Adrenal gland (tissue), 12 donors: ENCODE measurements around the gene HOXA1. TPM values are rescaled to one million over a fixed set of nuclear protein-coding genes. Genes with fewer than 3 reads are reported as not detected.

Experiments
- DNase-seq, 7 donors: peaks; one replicate each; pipeline ENCODE4 v3.0.0-alpha.2; 2019 to 2020
- H3K27ac ChIP-seq, 5 donors: fragments of 200-600 bp; sonication (generic) in 4 of 5; 1 replicate in 3 of 5; 2 replicates in 2 of 5; pipeline versions ENCODE4 v1.5.1 to v1.8.0; 2016 to 2020; ENCODE audit warnings: mild to moderate bottlenecking in 1 of 5
- H3K27me3 ChIP-seq: fragments of 200-600 bp; 2 replicates; pipeline ENCODE4 v1.8.0; 2021
- H3K36me3 ChIP-seq, 2 donors: fragments of 200-600 bp; replicated peaks in 1 of 2; 1 replicate in 1 of 2; 2 replicates in 1 of 2; pipeline versions ENCODE4 v1.5.1 to v1.8.0; 2018 to 2022
- H3K4me1 ChIP-seq, 2 donors: fragments of 200-600 bp; replicated peaks in 1 of 2; 1 replicate in 1 of 2; 2 replicates in 1 of 2; pipeline versions ENCODE4 v1.5.1 to v1.8.0; 2018 to 2021
- H3K4me3 ChIP-seq, 4 donors: fragments of 200-600 bp; sonication (generic) in 3 of 4; one replicate each; pipeline ENCODE4 v1.5.1; 2016 to 2018
- H3K9me3 ChIP-seq, 3 donors: fragments of 200-600 bp; sonication (generic) in 1 of 3; replicated peaks in 1 of 3; 1 replicate in 2 of 3; 2 replicates in 1 of 3; pipeline versions ENCODE4 v1.5.1 to v1.8.0; 2016 to 2021
- POLR2A ChIP-seq, 2 donors: fragments of 450-650 bp; IDR thresholded peaks; one replicate each; pipeline ENCODE4 v1.6.1; 2017; ENCODE audit warnings: antibody characterized with exemption in 2 of 2, mild to moderate bottlenecking in 2 of 2, moderate library complexity in 1 of 2
- WGBS, 4 donors: extraction: QIAGEN DNeasy Blood & Tissue Kit in 2 of 4; methylation state at CpG; one replicate each; pipeline versions ENCODE4 v1.1.5 to v1.1.7; 2013 to 2017; 5-methylcytosine and 5-hydroxymethylcytosine counted together
- intact Hi-C, 2 donors: fragments of 100-400 bp; cut with DNase I; formaldehyde crosslinking; loops; one replicate each; pipeline versions ENCODE4 v1.14.1 to v1.15.0; 2022 to 2023
- polyA plus RNA-seq, 3 donors: library from polyadenylated mRNA; stranded (reverse); fragments of 200-250 nt in 2 of 3; fragments of 350-450 nt in 1 of 3; fragmentation: Illumina TruSeq in 1 of 3; extraction: RNeasy Lipid Tissue Mini Kit (QIAGEN cat#74804) in 1 of 3; gene quantifications; one replicate each; pipeline ENCODE4 v1.2.3, GENCODE V29; 2013 to 2014
- total RNA-seq, 9 donors: library from RNA; depleted of rRNA in 4 of 9; stranded (reverse); fragments of >200 nt in 4 of 9; fragments of 120-200 nt in 1 of 9; fragmentation: NEBNext Ultra II Directional in 1 of 9; extraction: Animal tissue kit (Norgen Biotek cat#: 25700) in 1 of 9; gene quantifications; one replicate each; pipeline versions ENCODE4 v1.1.0 to v1.2.4, GENCODE V29; 2013 to 2023
- TF ChIP-seq, protein P1 (sequence below), 6 experiments: fragments of 450-650 bp in 4 of 6; fragments of 200-600 bp in 2 of 6; sonication (generic) in 1 of 6; IDR thresholded peaks; 1 replicate in 5 of 6; 2 replicates in 1 of 6; pipeline versions ENCODE4 v1.5.1 to v1.8.0; 2016 to 2021; ENCODE audit warnings: antibody characterized with exemption in 6 of 6, mild to moderate bottlenecking in 2 of 6, moderate library complexity in 1 of 6
- donor health status: healthy with polysubstance abuse.
- donor health status: Bipolar disorder and iron deficiency.
- donor health status: DM: yes; HTN: yes; CAD: no.
- donor health status: DM: no; HTN: no; CAD: no.
- donor health status: DM: no; HTN: no; CAD: no.
- donor health status: DM: yes; HTN: yes; CAD: no.

The HOXA1 gene
- total and polyA plus RNA-seq, 12 donors = 0.18 to 4.4 (median 0.90) TPM; not detected in 1

DNA sequence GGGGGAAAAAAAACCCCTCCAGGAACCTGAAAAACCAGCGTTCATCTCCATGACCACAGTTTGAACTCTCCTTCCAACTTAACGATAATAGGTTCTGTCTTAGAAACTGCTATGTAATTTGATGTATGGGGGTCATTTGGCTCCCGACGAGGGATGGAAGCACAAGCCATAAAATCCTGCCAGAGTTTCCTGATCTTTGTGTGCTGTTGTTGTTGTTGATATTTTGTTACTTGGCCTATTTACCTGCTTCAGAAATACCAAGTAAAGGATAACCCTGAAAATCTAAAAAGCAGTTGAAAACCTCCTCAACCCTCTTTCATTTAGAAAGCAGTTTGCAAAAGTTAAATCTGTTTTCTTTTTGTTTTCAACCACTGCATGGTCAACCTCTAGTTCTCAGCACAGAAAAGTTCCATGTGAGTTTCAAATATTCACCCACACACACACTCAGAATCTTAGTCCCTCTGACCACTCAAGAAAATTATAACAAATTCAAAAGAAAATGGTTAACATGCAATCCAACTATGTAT is 16.0 kb upstream of the HOXA1 start:
- WGBS, 4 donors = 61 to 73% (median 68%) methylated on average over 4 of the region's 4 CpGs
- Histone ChIP-seq H3K4me1 (peaks cover 0 to 17% of the 10 kb centered on the region in 2 donors), H3K4me3 (no peak overlapping the region), H3K27me3 (no peaks in the 10 kb centered on the region), H3K27ac (peak overlapping the region in 4 of 5 donors; percentile 32 to 97 (median 69)), H3K9me3 (no peaks in the 10 kb centered on the region), H3K36me3 (no peaks in the 10 kb centered on the region)
- intact Hi-C loops = no loop called here
- TF ChIP-seq, protein P1, sequence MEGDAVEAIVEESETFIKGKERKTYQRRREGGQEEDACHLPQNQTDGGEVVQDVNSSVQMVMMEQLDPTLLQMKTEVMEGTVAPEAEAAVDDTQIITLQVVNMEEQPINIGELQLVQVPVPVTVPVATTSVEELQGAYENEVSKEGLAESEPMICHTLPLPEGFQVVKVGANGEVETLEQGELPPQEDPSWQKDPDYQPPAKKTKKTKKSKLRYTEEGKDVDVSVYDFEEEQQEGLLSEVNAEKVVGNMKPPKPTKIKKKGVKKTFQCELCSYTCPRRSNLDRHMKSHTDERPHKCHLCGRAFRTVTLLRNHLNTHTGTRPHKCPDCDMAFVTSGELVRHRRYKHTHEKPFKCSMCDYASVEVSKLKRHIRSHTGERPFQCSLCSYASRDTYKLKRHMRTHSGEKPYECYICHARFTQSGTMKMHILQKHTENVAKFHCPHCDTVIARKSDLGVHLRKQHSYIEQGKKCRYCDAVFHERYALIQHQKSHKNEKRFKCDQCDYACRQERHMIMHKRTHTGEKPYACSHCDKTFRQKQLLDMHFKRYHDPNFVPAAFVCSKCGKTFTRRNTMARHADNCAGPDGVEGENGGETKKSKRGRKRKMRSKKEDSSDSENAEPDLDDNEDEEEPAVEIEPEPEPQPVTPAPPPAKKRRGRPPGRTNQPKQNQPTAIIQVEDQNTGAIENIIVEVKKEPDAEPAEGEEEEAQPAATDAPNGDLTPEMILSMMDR (IDR thresholded peaks at IDR 0.05) = no peak
- no peak for TF ChIP-seq POLR2A (IDR thresholded peaks at IDR 0.05)
- no peak for DNase-seq

DNA sequence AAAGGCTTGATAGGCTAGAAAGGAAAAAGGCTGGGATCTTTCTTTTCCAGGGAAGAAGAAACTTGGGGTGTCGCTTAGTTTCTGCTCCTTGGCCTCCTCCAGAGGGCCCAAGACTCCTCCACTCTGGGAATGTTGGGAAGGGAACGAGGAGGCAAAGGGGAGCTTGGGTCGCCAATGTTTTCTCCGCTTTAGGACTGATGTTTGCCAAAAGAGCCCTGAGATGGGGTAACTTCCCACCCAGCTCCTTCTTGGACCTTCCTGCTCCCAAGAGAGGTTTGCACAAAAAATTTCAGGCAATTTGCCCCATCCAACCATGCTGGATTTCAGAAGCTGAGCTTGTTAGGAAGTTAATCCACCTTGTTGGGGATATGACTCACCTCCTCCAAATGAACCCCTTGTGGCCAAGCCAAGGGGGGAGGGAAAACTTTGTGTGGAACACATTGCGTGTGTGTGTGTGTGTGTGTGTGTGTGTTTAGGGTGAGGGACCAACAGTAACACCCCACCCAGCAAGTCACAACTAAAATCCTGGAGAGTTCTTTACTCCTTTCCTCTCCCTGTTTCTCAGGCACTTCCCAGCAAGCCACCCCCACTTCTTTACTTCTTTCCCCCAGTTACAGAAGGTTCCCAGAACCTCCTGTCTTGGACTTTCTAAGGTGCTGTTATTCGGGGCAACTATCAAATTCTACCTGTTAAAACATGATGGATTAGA is 15.4 kb upstream of the HOXA1 start:
- WGBS, 4 donors = 64 to 76% (median 72%) methylated on average over 6 of the region's 6 CpGs
- intact Hi-C loops = no loop called here
- Histone ChIP-seq H3K9me3 (no peaks in the 10 kb centered on the region), H3K4me1 (peaks cover 0 to 17% of the 10 kb centered on the region in 2 donors), H3K4me3 (no peak overlapping the region), H3K27me3 (no peaks in the 10 kb centered on the region), H3K36me3 (no peaks in the 10 kb centered on the region), H3K27ac (peak overlapping the region in 4 of 5 donors; percentile 32 to 97 (median 69))
- no peak for DNase-seq
- TF ChIP-seq, protein P1 (IDR thresholded peaks at IDR 0.05) = no peak
- TF ChIP-seq POLR2A (IDR thresholded peaks at IDR 0.05) = no peak

DNA sequence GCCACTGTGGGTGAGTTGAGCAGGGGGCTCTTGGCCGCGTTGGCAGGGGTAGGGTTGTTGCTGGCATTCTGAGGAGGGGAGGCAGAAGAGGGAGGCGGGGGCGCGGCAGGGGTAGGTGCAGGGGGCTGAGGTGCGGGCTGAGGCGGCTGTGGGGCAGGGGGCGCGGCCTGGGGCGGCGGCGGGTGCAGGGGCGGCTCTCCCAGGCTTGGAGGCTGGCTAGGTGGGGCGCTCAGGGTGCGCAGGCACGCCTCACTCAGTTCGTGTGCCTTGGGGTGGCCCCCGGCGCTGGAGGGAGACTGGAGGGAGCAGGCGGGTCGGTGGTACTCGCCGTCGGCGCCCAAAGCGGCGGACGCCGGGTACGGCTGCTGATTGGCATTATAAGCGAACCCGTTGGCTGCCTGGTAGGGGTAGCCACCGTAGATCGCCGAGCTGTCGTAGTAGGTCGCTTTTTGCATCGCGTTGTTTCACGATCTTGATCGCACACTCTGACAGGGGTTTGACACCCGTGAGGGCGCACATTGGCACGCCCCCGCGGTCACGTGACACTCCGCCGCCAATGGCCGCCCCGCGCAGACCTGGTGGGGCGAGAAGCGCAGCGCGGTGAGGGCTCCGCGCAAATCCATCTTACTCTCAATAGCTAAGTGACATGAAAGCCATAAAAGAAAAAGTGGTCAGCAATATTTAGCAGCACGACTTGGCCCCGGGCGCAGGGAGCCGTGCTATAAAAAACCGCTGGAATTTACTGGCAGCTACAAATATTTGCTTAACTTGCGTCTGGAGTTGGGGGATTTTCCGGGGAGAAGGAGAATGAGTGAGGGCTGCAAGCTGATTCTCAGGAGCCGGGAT is 14.6 kb upstream of the HOXA1 start:
- DNase-seq = peak in 2 of 7 donors; percentile 52 to 77
- H3K9me3 ChIP-seq = no peaks in the 10 kb centered on the region

More for the DNA sequence above, 14.6 kb upstream of the HOXA1 start:
- intact Hi-C loops = no loop called here
- 51 to 73% (median 55%) methylated on average over 53 to 66 of the region's 66 CpGs for WGBS, 4 donors
- TF ChIP-seq, protein P1 (IDR thresholded peaks at IDR 0.05) = no peak
- TF ChIP-seq POLR2A (IDR thresholded peaks at IDR 0.05) = no peak
- Histone ChIP-seq H3K4me3 (no peak overlapping the region), H3K4me1 (peaks cover 0 to 17% of the 10 kb centered on the region in 2 donors), H3K27ac (peak overlapping the region in 4 of 5 donors; percentile 36 to 97 (median 69)), H3K36me3 (no peaks in the 10 kb centered on the region), H3K27me3 (no peaks in the 10 kb centered on the region)
